Fibroblast of lung (primary cell): ENCODE results near the gene ZNF785.

Source experiments
- CTCF ChIP-seq, 2 donors: IDR thresholded peaks in 1 of 2; conservative IDR thresholded peaks in 1 of 2; 1 replicate in 1 of 2; 2 replicates in 1 of 2; pipeline ENCODE4 v1.5.1; 2011 to 2012; ENCODE audit warnings: low read length in 2 of 2, control low read depth in 1 of 2, inconsistent platforms in 1 of 2, low read depth in 1 of 2, mild to moderate bottlenecking in 1 of 2
- EZH2 ChIP-seq: IDR thresholded peaks from 2 replicates; pipeline ENCODE4 v1.5.1; 2012; ENCODE audit warnings: low read length, control low read depth, mild to moderate bottlenecking; ENCODE audit errors: missing control alignments

GRCh38 chr16:30628628-30629540, 43.4 kb upstream of the ZNF785 start:
- TF ChIP-seq CTCF (conservative IDR thresholded peaks at IDR 0.05 in 1 of 2, IDR thresholded peaks at IDR 0.05 in 1 of 2; ENCODE audit: low read depth in 1 of 2, low read length in 2 of 2) (peak; percentile 90 to 98), EZH2 (no peak)
